Stimulated activated CD8-positive, alpha-beta memory T cell treated with anti-CD3 and anti-CD28 coated beads, Interleukin-2, amount 100 ng/mL, for 1 hour (primary cell): ENCODE data around the gene ACADVL.

Experiments
- DNase-seq, 2 donors: peaks; one replicate each; pipeline ENCODE4 v3.0.0-alpha.2; 2020; ENCODE audit warnings: low read depth in 2 of 2

The ACADVL gene

GRCh38 chr17:7217113-7217987, 2.4 kb upstream of the ACADVL start:
- no peak for DNase-seq

GRCh38 chr17:7218166-7218565, 1.6 kb upstream of the ACADVL start:
- DNase-seq, result no peak

GRCh38 chr17:7218758-7219157, 980 bp upstream of the ACADVL start:
- DNase-seq, result no peak

GRCh38 chr17:7219229-7219811, 418 bp upstream of the ACADVL start:
- DNase-seq, result no peak

- peak in 1 of 2 donors; percentile 43 for DNase-seq
Observed at GRCh38 chr17:7220593-7221277, 997 bp downstream of the ACADVL start.

- DNase-seq, result no peak
Observed at GRCh38 chr17:7221278-7222092, 1.7 kb downstream of the ACADVL start.

GRCh38 chr17:7222093-7222971, 2.6 kb downstream of the ACADVL start:
- no peak for DNase-seq

- DNase-seq, result no peak
Observed at GRCh38 chr17:7222972-7223292, 3.2 kb downstream of the ACADVL start.

- DNase-seq, result no peak
Observed at GRCh38 chr17:7223375-7223774, 3.6 kb downstream of the ACADVL start.

- DNase-seq, result no peak
Observed at GRCh38 chr17:7224110-7224509, 4.4 kb downstream of the ACADVL start.

GRCh38 chr17:7224661-7225111, 4.9 kb downstream of the ACADVL start:
- no peak for DNase-seq

- no peak for DNase-seq
Observed at GRCh38 chr17:7225711-7226331, 6.1 kb downstream of the ACADVL start.

- DNase-seq, result no peak
Observed at GRCh38 chr17:7226721-7227710, 7.3 kb downstream of the ACADVL start.

GRCh38 chr17:7228920-7229319, 9.2 kb downstream of the ACADVL start:
- DNase-seq, result no peak

- no peak for DNase-seq
Observed at GRCh38 chr17:7229504-7229903, 9.8 kb downstream of the ACADVL start.

GRCh38 chr17:7232114-7232513, 12.4 kb downstream of the ACADVL start:
- no peak for DNase-seq

- no peak for DNase-seq
Observed at GRCh38 chr17:7233701-7234082, 14.0 kb downstream of the ACADVL start.

- peak; percentile 87 to 90 for DNase-seq
Observed at GRCh38 chr17:7234083-7234951, 14.6 kb downstream of the ACADVL start, which contains the start of gene DVL2. DVL2 (minus strand) TSS chr17:7234517; CDS start chr17:7234262, 255 bp downstream.
